ENCODE results near the gene LMTK3.

Gene LMTK3

GRCh38 chr19:48452289-48453190 lies 59.1 kb downstream of the LMTK3 start:
- DNase-seq (ENCODE audit: insufficient read length, low spot score) = no peak
- TF ChIP-seq POLR2A (IDR thresholded peaks at IDR 0.05; ENCODE audit: low read depth, low read length) (no peak), TAF1 (IDR thresholded peaks at IDR 0.05; ENCODE audit: low read depth, low read length) (no peak), PAX5 (IDR thresholded peaks at IDR 0.05; ENCODE audit: insufficient read depth, low read length, severe bottlenecking) (no peak), POU2F2 (IDR thresholded peaks at IDR 0.05; ENCODE audit: low read depth, low read length) (no peak)
- no peak for FAIRE-seq

- FAIRE-seq (no peak), DNase-seq (ENCODE audit: insufficient read length, low spot score) (no peak)
- TF ChIP-seq POU2F2 (IDR thresholded peaks at IDR 0.05; ENCODE audit: low read depth, low read length) = no peak
- no peak for TF ChIP-seq POLR2AphosphoS5 (IDR thresholded peaks at IDR 0.05; ENCODE audit: low read depth, low read length)
- no peak for TF ChIP-seq PAX5 (IDR thresholded peaks at IDR 0.05; ENCODE audit: insufficient read depth, low read length, severe bottlenecking)
- no peak for TF ChIP-seq SPI1 (IDR thresholded peaks at IDR 0.05; ENCODE audit: low read depth, low read length)
- no peak for TF ChIP-seq TAF1 (IDR thresholded peaks at IDR 0.05; ENCODE audit: low read depth, low read length)
Observed at GRCh38 chr19:48451624-48452023, 60.0 kb downstream of the LMTK3 start.

DNA sequence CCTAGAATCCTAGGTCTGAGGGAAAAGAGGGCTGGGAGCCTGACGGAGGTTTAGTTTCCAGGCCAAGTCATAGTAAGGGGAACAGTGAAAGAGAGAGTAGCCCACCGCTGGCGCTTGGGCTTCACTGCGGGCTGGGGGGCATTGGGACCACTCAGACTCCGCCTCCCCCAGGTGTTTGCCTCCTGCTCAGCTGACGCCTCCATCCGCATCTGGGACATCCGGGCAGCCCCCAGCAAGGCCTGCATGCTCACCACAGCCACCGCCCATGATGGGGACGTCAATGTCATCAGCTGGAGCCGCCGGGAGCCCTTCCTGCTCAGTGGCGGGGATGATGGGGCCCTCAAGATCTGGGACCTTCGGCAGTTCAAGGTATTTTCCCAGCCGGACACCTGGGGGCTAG lies 60.8 kb downstream of the LMTK3 start:
- FAIRE-seq = no peak
- TF ChIP-seq SPI1 (IDR thresholded peaks at IDR 0.05; ENCODE audit: low read depth, low read length) (no peak), POU2F2 (IDR thresholded peaks at IDR 0.05; ENCODE audit: low read depth, low read length) (no peak), POLR2AphosphoS5 (IDR thresholded peaks at IDR 0.05; ENCODE audit: low read depth, low read length) (no peak), TAF1 (IDR thresholded peaks at IDR 0.05; ENCODE audit: low read depth, low read length) (no peak), POLR2A (IDR thresholded peaks at IDR 0.05; ENCODE audit: low read depth, low read length) (no peak), PAX5 (IDR thresholded peaks at IDR 0.05; ENCODE audit: insufficient read depth, low read length, severe bottlenecking) (no peak)
- DNase-seq (ENCODE audit: insufficient read length, low spot score) = no peak

DNA sequence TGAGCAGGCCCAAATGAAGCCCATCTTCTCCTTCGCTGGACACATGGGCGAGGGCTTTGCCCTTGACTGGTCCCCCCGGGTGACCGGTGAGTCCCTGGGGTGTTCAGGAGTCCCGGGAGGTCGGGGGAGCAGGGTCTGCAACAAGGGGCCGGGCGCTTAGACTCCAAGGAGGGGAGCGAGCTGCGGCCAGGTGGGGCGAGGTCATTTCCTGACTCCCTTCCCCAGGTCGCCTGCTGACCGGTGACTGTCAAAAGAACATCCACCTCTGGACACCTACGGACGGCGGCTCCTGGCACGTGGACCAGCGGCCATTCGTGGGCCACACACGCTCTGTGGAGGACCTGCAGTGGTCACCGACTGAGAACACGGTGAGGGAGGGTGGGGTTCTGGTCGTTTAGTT lies 61.2 kb downstream of the LMTK3 start:
- TF ChIP-seq TAF1 (IDR thresholded peaks at IDR 0.05; ENCODE audit: low read depth, low read length) = no peak
- TF ChIP-seq POLR2AphosphoS5 (IDR thresholded peaks at IDR 0.05; ENCODE audit: low read depth, low read length) = no peak
- no peak for TF ChIP-seq SPI1 (IDR thresholded peaks at IDR 0.05; ENCODE audit: low read depth, low read length)
- TF ChIP-seq PAX5 (IDR thresholded peaks at IDR 0.05; ENCODE audit: insufficient read depth, low read length, severe bottlenecking) = no peak
- no peak for TF ChIP-seq POU2F2 (IDR thresholded peaks at IDR 0.05; ENCODE audit: low read depth, low read length)
- no peak for TF ChIP-seq POLR2A (IDR thresholded peaks at IDR 0.05; ENCODE audit: low read depth, low read length)
- DNase-seq (ENCODE audit: insufficient read length, low spot score) (no peak), FAIRE-seq (no peak)

DNA sequence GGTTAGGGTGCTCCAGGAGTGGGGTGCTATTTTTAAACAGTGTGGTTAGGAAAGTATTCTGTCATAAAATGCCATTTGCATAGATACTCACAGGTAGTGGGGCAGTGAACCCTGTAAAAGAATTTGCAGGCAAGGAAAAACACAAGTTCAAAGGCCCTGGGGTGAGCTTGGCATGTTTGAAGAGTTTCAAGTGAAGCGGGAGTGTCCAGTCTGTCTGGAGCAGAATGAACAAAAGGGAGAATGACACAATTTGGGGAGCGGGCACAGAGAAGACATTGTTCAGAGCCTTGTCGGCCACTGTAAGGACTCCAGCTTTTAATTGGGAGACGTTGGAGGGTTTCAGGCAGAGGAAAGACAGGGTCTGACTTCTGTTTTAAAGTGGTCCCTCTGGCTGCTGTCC lies 63.1 kb downstream of the LMTK3 start:
- TF ChIP-seq POLR2A (IDR thresholded peaks at IDR 0.05; ENCODE audit: low read depth, low read length) (no peak), POLR2AphosphoS5 (IDR thresholded peaks at IDR 0.05; ENCODE audit: low read depth, low read length) (no peak), TAF1 (IDR thresholded peaks at IDR 0.05; ENCODE audit: low read depth, low read length) (no peak), POU2F2 (IDR thresholded peaks at IDR 0.05; ENCODE audit: low read depth, low read length) (no peak), PAX5 (IDR thresholded peaks at IDR 0.05; ENCODE audit: insufficient read depth, low read length, severe bottlenecking) (no peak), SPI1 (IDR thresholded peaks at IDR 0.05; ENCODE audit: low read depth, low read length) (no peak)
- no peak for FAIRE-seq
- DNase-seq (ENCODE audit: insufficient read length, low spot score) = no peak

GRCh38 chr19:48446579-48446978 lies 65.1 kb downstream of the LMTK3 start:
- no peak for FAIRE-seq
- DNase-seq (ENCODE audit: insufficient read length, low spot score) = no peak
- TF ChIP-seq SPI1 (IDR thresholded peaks at IDR 0.05; ENCODE audit: low read depth, low read length) = no peak
- TF ChIP-seq POLR2AphosphoS5 (IDR thresholded peaks at IDR 0.05; ENCODE audit: low read depth, low read length) = no peak
- TF ChIP-seq PAX5 (IDR thresholded peaks at IDR 0.05; ENCODE audit: insufficient read depth, low read length, severe bottlenecking) = no peak
- no peak for TF ChIP-seq POU2F2 (IDR thresholded peaks at IDR 0.05; ENCODE audit: low read depth, low read length)
- TF ChIP-seq TAF1 (IDR thresholded peaks at IDR 0.05; ENCODE audit: low read depth, low read length) = no peak
- no peak for TF ChIP-seq POLR2A (IDR thresholded peaks at IDR 0.05; ENCODE audit: low read depth, low read length)

DNA sequence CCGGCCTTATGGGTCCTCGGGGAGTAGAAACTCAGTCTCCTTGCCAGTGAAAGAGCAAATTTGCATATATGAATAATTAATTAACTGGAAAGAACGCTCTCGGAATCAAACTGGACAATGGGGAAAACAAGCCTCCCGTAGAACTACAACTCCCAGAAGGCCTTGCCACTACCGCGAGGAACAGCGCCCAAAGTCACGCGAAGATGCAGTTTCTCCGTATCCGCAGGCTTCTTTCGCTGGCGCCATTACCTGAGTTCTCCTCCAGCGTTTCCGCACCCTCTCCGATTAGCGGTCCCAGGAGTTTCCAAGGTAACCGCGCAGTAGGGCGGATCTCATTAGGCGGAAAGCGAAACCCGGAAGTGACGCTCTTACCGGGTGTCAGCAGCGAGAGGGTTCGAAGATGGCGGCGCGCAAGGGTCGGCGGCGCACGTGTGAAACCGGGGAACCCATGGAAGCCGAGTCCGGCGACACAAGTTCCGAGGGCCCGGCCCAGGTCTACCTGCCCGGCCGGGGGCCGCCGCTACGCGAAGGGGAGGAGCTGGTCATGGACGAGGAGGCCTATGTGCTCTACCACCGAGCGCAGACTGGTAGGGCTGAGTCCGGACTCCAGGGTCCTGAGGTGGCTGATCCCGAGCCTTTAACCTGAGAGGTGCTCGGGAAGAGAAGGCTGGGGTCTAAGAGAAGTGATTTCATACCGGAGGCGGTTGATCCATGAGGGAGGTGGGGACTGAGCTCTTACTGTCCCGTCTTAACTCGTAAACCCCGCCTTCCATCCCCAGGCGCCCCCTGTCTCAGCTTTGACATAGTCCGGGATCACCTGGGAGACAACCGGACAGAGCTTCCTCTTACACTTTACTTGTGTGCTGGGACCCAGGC lies 65.8 kb downstream of the LMTK3 start, which contains the start of gene GRWD1:
Gene GRWD1 (plus strand): TSS at position 378 of the 876 bp plus-strand sequence. CDS start 23 bp downstream, at position 401.
- TF ChIP-seq PAX5 (IDR thresholded peaks at IDR 0.05; ENCODE audit: insufficient read depth, low read length, severe bottlenecking) (no peak), POU2F2 (IDR thresholded peaks at IDR 0.05; ENCODE audit: low read depth, low read length) (peak; percentile 74), POLR2A (IDR thresholded peaks at IDR 0.05; ENCODE audit: low read depth, low read length) (peak; percentile 87), POLR2AphosphoS5 (IDR thresholded peaks at IDR 0.05; ENCODE audit: low read depth, low read length) (peak; percentile 90), SPI1 (IDR thresholded peaks at IDR 0.05; ENCODE audit: low read depth, low read length) (peak; percentile 39; the same call in 1 of the 2 replicates), TAF1 (IDR thresholded peaks at IDR 0.05; ENCODE audit: low read depth, low read length) (peak; percentile 74)
- DNase-seq (ENCODE audit: insufficient read length, low spot score) (peak; percentile 95), FAIRE-seq (peak; percentile 100)

DNA sequence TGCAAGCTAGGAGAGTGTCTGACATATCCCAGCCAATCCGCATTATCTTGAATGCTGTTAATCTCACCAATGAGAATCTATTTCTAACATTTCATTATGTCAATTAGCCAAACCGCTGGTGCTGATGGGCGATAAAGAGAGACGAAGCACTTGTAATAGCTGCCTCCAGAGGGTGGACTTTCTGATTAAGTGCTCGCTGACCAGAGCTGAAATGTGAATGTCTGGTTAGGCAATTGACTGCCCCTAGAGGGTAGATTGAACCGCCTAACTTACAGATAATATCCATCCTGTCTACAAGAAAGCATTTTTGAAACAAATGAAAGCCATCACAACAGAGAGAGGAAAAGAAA lies 66.4 kb downstream of the LMTK3 start:
- FAIRE-seq = no peak
- DNase-seq (ENCODE audit: insufficient read length, low spot score) = no peak
- TF ChIP-seq PAX5 (IDR thresholded peaks at IDR 0.05; ENCODE audit: insufficient read depth, low read length, severe bottlenecking) = no peak
- no peak for TF ChIP-seq POLR2AphosphoS5 (IDR thresholded peaks at IDR 0.05; ENCODE audit: low read depth, low read length)

GRCh38 chr19:48444936-48445200 lies 66.8 kb downstream of the LMTK3 start:
- FAIRE-seq = no peak
- DNase-seq (ENCODE audit: insufficient read length, low spot score) = no peak

More at GRCh38 chr19:48444936-48445200, 66.8 kb downstream of the LMTK3 start:
- no peak for TF ChIP-seq POLR2AphosphoS5 (IDR thresholded peaks at IDR 0.05; ENCODE audit: low read depth, low read length)
- no peak for TF ChIP-seq TAF1 (IDR thresholded peaks at IDR 0.05; ENCODE audit: low read depth, low read length)
- no peak for TF ChIP-seq POLR2A (IDR thresholded peaks at IDR 0.05; ENCODE audit: low read depth, low read length)
- no peak for TF ChIP-seq SPI1 (IDR thresholded peaks at IDR 0.05; ENCODE audit: low read depth, low read length)
- no peak for TF ChIP-seq PAX5 (IDR thresholded peaks at IDR 0.05; ENCODE audit: insufficient read depth, low read length, severe bottlenecking)
- TF ChIP-seq POU2F2 (IDR thresholded peaks at IDR 0.05; ENCODE audit: low read depth, low read length) = no peak
